CD4-positive, alpha-beta T cell treated with Interleukin-4 for 1 hour (primary cell): ENCODE results near the gene PRSS2.
"Not testable (repeated sequence)": the region's sequence is repeated elsewhere in the genome, so short reads cannot be mapped to it uniquely, and the experiment has no call there.

ENCODE experiments used
- DNase-seq, 2 donors: peaks; one replicate each; pipeline ENCODE4 v3.0.0-alpha.2; 2020 to 2022

PRSS2 gene

GRCh38 chr7:142760071-142760642 is 10.6 kb upstream of the PRSS2 start:
- no peak for DNase-seq

GRCh38 chr7:142761606-142762005 is 9.2 kb upstream of the PRSS2 start:
- DNase-seq = not testable (repeated sequence)

GRCh38 chr7:142762104-142762503 is 8.7 kb upstream of the PRSS2 start:
- no peak for DNase-seq

- no peak for DNase-seq
These were observed 3.3 kb upstream of the PRSS2 start for GRCh38 chr7:142767451-142767850.

- no peak for DNase-seq
These were observed 2.9 kb upstream of the PRSS2 start for GRCh38 chr7:142767861-142768260.

GRCh38 chr7:142768885-142769284 is 1.9 kb upstream of the PRSS2 start:
- DNase-seq = not testable (repeated sequence)

- DNase-seq = no peak
These were observed 568 bp downstream of the PRSS2 start for GRCh38 chr7:142771353-142771723.

GRCh38 chr7:142772051-142772450 is 1.3 kb downstream of the PRSS2 start:
- no peak for DNase-seq

- no peak for DNase-seq
These were observed 1.9 kb downstream of the PRSS2 start for GRCh38 chr7:142772673-142773072.

- DNase-seq = no peak
These were observed 2.5 kb downstream of the PRSS2 start for GRCh38 chr7:142773230-142773629.

- DNase-seq = no peak
These were observed 3.4 kb downstream of the PRSS2 start for GRCh38 chr7:142773937-142774744.

GRCh38 chr7:142774826-142775225 is 4.1 kb downstream of the PRSS2 start:
- DNase-seq = no peak

- not testable (repeated sequence) for DNase-seq
These were observed 4.8 kb downstream of the PRSS2 start for GRCh38 chr7:142775351-142776115.

GRCh38 chr7:142776206-142776844 is 5.6 kb downstream of the PRSS2 start:
- no peak for DNase-seq

- not testable (repeated sequence) for DNase-seq
These were observed 6.1 kb downstream of the PRSS2 start for GRCh38 chr7:142776845-142777225.

- DNase-seq = no peak
These were observed 6.5 kb downstream of the PRSS2 start for GRCh38 chr7:142777318-142777717.

- DNase-seq = peak; percentile 85 to 90
These were observed 12.4 kb downstream of the PRSS2 start for GRCh38 chr7:142782922-142783900.

- DNase-seq = no peak
These were observed 13.3 kb downstream of the PRSS2 start for GRCh38 chr7:142784096-142784495.

GRCh38 chr7:142784716-142785115 is 13.9 kb downstream of the PRSS2 start:
- peak; percentile 75 to 79 for DNase-seq

- DNase-seq = peak; percentile 92 to 94
These were observed 15.1 kb downstream of the PRSS2 start for GRCh38 chr7:142785841-142786250.

GRCh38 chr7:142787034-142787768 is 16.4 kb downstream of the PRSS2 start:
- peak in 1 of 2 donors; percentile 13 for DNase-seq
